Astrocyte (in vitro differentiated cells and primary cell): ENCODE data around the gene ZNF813.

Experiments
- EZH2 ChIP-seq: IDR thresholded peaks from 2 replicates; pipeline ENCODE4 v1.6.1; 2012; ENCODE audit warnings: mild to moderate bottlenecking, low read length, inconsistent platforms; ENCODE audit not compliant: insufficient read depth
- TF ChIP-seq, protein P1 (sequence below): IDR thresholded peaks from 2 replicates; pipeline ENCODE4 v1.5.1; 2011; ENCODE audit warnings: low read depth, mild to moderate bottlenecking, inconsistent platforms, low read length, moderate library complexity; ENCODE audit not compliant: insufficient read depth

DNA sequence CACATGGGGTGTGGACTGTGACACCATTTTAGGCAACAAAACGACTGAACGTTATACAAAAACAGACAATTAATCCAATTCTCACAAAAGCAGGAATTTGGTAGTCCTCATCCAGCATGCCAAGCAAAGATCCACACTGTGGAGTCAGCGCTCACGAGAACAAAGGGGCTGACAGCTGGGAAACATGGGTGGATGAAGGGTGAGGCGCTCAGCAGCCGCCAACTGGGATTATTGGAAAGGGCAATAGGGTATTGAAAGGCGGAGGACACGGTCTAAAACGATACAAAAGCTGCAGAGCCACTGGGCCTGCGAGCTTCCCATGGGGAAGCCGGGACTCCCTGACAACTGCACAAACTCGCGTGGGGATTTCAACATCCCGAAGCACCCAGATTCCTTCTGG, 4.7 kb upstream of the ZNF813 start:
- TF ChIP-seq, protein P1, sequence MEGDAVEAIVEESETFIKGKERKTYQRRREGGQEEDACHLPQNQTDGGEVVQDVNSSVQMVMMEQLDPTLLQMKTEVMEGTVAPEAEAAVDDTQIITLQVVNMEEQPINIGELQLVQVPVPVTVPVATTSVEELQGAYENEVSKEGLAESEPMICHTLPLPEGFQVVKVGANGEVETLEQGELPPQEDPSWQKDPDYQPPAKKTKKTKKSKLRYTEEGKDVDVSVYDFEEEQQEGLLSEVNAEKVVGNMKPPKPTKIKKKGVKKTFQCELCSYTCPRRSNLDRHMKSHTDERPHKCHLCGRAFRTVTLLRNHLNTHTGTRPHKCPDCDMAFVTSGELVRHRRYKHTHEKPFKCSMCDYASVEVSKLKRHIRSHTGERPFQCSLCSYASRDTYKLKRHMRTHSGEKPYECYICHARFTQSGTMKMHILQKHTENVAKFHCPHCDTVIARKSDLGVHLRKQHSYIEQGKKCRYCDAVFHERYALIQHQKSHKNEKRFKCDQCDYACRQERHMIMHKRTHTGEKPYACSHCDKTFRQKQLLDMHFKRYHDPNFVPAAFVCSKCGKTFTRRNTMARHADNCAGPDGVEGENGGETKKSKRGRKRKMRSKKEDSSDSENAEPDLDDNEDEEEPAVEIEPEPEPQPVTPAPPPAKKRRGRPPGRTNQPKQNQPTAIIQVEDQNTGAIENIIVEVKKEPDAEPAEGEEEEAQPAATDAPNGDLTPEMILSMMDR: no peak
- TF ChIP-seq EZH2: no peak
